GM21737 (cell line): ENCODE results near the gene SIVA1.

Source experiments
- ATAC-seq: cut with Tn5 transposase; IDR thresholded peaks from one replicate; pipeline ENCODE4 v1.9.1; 2021; ENCODE audit warnings: mild to moderate bottlenecking, moderate library complexity; ENCODE audit not compliant: unreplicated experiment

Gene SIVA1

GRCh38 chr14:104806625-104807465, 53.9 kb downstream of the SIVA1 start:
- no peak for ATAC-seq

GRCh38 chr14:104808456-104808855, 55.5 kb downstream of the SIVA1 start:
- ATAC-seq: no peak
